ENCODE results near the gene HS6ST2.

GRCh38 chrX:132986556-132986955, 28.1 kb upstream of the HS6ST2 start:
- TF ChIP-seq CTCF (IDR thresholded peaks at IDR 0.05) (no peak), EZH2 (IDR thresholded peaks at IDR 0.05) (no peak)

Data from neural progenitor cell (in vitro differentiated cells).